ENCODE results near the gene OXCT2.
"Not testable (repeated sequence)": the region's sequence is repeated elsewhere in the genome, so short reads cannot be mapped to it uniquely, and the experiment has no call there.

Gene OXCT2

GRCh38 chr1:39778463-39779099 lies 7.4 kb upstream of the OXCT2 start:
- not testable (repeated sequence) for H3K9ac ChIP-seq (ENCODE audit: low read depth, low read length); H3K4me1 ChIP-seq (ENCODE audit: insufficient read depth, low read length); H3K9me3 ChIP-seq (ENCODE audit: control insufficient read depth, insufficient read depth, low read length); H3K36me3 ChIP-seq (ENCODE audit: insufficient read depth, low read length)

GRCh38 chr1:39777896-39778295 lies 6.7 kb upstream of the OXCT2 start:
- not testable (repeated sequence) for H3K9ac ChIP-seq (ENCODE audit: low read depth, low read length); H3K36me3 ChIP-seq (ENCODE audit: insufficient read depth, low read length); H3K4me1 ChIP-seq (ENCODE audit: insufficient read depth, low read length); H3K9me3 ChIP-seq (ENCODE audit: control insufficient read depth, insufficient read depth, low read length)

- no peak overlapping the region for H3K9ac ChIP-seq (ENCODE audit: low read depth, low read length)
- H3K36me3 ChIP-seq (ENCODE audit: insufficient read depth, low read length): no peaks in the 10 kb centered on the region
- no peaks in the 10 kb centered on the region for H3K9me3 ChIP-seq (ENCODE audit: control insufficient read depth, insufficient read depth, low read length)
- H3K4me1 ChIP-seq (ENCODE audit: insufficient read depth, low read length): no peaks in the 10 kb centered on the region
Observed at GRCh38 chr1:39777306-39777705, 6.2 kb upstream of the OXCT2 start.

- Histone ChIP-seq H3K4me1 (ENCODE audit: insufficient read depth, low read length) (no peaks in the 10 kb centered on the region), H3K9ac (ENCODE audit: low read depth, low read length) (no peak overlapping the region), H3K36me3 (ENCODE audit: insufficient read depth, low read length) (no peaks in the 10 kb centered on the region), H3K9me3 (ENCODE audit: control insufficient read depth, insufficient read depth, low read length) (no peaks in the 10 kb centered on the region)
Observed at GRCh38 chr1:39776886-39777285, 5.7 kb upstream of the OXCT2 start.

DNA sequence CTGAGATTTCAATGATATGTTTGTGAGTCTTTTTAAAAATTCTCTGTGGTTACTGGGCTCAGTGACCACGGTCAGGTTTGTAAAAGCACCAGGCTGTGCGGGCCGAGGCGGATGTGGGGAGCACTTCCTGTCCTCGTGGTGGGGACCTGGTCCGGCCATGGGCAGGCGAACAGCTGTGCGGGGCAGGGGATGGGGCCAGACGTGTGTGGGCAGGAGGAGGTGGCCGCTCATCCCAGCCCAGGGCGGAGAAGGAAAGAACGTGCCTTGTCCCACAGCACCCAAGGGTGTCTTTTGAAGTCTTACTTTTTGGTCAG lies 5.2 kb upstream of the OXCT2 start:
- Histone ChIP-seq H3K9me3 (ENCODE audit: control insufficient read depth, insufficient read depth, low read length) (no peaks in the 10 kb centered on the region), H3K4me1 (ENCODE audit: insufficient read depth, low read length) (no peaks in the 10 kb centered on the region), H3K36me3 (ENCODE audit: insufficient read depth, low read length) (no peaks in the 10 kb centered on the region), H3K9ac (ENCODE audit: low read depth, low read length) (no peak overlapping the region)

DNA sequence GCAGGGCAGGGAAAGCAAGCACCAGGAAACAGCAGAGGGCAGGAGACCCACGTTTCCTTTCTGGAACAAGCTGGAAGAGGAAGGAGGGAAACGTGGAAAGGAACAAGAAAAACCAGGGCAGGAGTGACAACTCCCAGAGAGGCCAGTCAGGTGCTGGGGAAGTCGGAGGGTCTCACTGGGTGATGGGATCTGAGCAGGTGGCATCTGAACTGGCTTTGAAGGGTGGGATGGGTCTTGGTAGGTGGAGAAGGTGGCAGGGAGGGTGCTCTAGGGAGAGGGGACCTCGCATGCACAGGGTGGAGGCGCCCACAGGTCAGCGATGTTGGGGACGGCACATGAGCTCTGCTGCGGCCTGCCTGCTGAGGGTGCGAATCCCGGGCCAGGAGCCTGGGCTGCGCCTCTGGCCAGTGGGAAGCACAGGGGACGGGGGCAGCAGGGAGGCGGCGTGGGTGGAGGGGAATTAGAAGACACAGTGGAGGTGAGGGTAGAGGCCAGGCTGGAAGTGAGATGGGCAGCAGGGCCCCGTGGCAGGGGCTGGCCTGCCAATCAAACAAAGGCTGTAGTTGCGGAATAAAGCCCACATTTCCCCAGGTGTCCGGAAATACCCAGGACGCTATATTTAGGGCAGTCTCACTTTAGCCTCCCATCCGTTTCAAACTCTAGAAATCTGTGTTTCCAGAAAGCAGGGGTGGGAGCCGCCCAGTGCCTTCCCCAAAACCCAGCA lies 4.7 kb upstream of the OXCT2 start:
- not testable (repeated sequence) for H3K9ac ChIP-seq (ENCODE audit: low read depth, low read length); H3K36me3 ChIP-seq (ENCODE audit: insufficient read depth, low read length); H3K4me1 ChIP-seq (ENCODE audit: insufficient read depth, low read length); H3K9me3 ChIP-seq (ENCODE audit: control insufficient read depth, insufficient read depth, low read length)

GRCh38 chr1:39775141-39775540 lies 4.0 kb upstream of the OXCT2 start:
- not testable (repeated sequence) for H3K36me3 ChIP-seq (ENCODE audit: insufficient read depth, low read length); H3K9me3 ChIP-seq (ENCODE audit: control insufficient read depth, insufficient read depth, low read length); H3K4me1 ChIP-seq (ENCODE audit: insufficient read depth, low read length); H3K9ac ChIP-seq (ENCODE audit: low read depth, low read length)

DNA sequence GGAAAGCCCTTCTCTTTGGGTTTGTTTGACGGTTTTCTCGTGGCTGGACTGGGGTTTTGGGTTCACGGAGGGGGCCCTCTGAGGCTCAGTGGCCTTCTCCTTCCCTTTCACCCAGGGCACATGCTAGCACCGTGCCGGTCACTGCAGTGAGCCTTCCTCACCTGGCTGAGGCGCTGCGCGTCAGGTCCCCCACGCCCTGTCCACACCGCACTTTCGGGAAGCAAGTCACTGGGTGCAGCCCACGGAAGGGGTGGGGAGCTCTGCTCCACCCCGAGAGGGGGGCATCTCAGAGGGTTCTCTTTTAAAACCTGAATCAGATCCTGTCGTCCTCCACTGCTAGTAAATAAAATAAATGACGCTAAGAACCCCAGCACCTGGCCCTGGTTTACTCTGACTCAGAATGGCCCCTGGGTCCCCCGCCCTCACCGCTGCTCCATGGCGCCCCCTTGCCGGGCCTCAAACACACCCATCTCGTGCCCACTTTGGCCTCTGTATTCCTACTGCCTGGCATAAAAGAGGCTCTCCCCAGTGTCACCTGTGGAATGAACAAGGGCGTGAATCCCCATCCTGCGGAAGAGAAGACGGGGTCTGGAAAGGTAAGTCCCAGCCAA lies 2.3 kb upstream of the OXCT2 start:
- not testable (repeated sequence) for H3K9me3 ChIP-seq (ENCODE audit: control insufficient read depth, insufficient read depth, low read length); H3K36me3 ChIP-seq (ENCODE audit: insufficient read depth, low read length); H3K9ac ChIP-seq (ENCODE audit: low read depth, low read length); H3K4me1 ChIP-seq (ENCODE audit: insufficient read depth, low read length)

GRCh38 chr1:39770100-39771021 lies 787 bp downstream of the OXCT2 start:
- not testable (repeated sequence) for H3K9me3 ChIP-seq (ENCODE audit: control insufficient read depth, insufficient read depth, low read length); H3K36me3 ChIP-seq (ENCODE audit: insufficient read depth, low read length); H3K4me1 ChIP-seq (ENCODE audit: insufficient read depth, low read length)
- H3K9ac ChIP-seq (ENCODE audit: low read depth, low read length): peak overlapping the region; percentile 45; the same call in 1 of the 2 replicates

- not testable (repeated sequence) for H3K4me1 ChIP-seq (ENCODE audit: insufficient read depth, low read length); H3K36me3 ChIP-seq (ENCODE audit: insufficient read depth, low read length); H3K9ac ChIP-seq (ENCODE audit: low read depth, low read length); H3K9me3 ChIP-seq (ENCODE audit: control insufficient read depth, insufficient read depth, low read length)
Observed at GRCh38 chr1:39769502-39769901, 1.6 kb downstream of the OXCT2 start.

- not testable (repeated sequence) for H3K9me3 ChIP-seq (ENCODE audit: control insufficient read depth, insufficient read depth, low read length); H3K36me3 ChIP-seq (ENCODE audit: insufficient read depth, low read length); H3K9ac ChIP-seq (ENCODE audit: low read depth, low read length); H3K4me1 ChIP-seq (ENCODE audit: insufficient read depth, low read length)
Observed at GRCh38 chr1:39766466-39766865, 4.7 kb downstream of the OXCT2 start.

- H3K9me3 ChIP-seq (ENCODE audit: control insufficient read depth, insufficient read depth, low read length); H3K4me1 ChIP-seq (ENCODE audit: insufficient read depth, low read length); H3K36me3 ChIP-seq (ENCODE audit: insufficient read depth, low read length); H3K9ac ChIP-seq (ENCODE audit: low read depth, low read length): not testable (repeated sequence)
Observed at GRCh38 chr1:39764512-39764911, 6.6 kb downstream of the OXCT2 start.

- not testable (repeated sequence) for H3K36me3 ChIP-seq (ENCODE audit: insufficient read depth, low read length); H3K9ac ChIP-seq (ENCODE audit: low read depth, low read length); H3K4me1 ChIP-seq (ENCODE audit: insufficient read depth, low read length); H3K9me3 ChIP-seq (ENCODE audit: control insufficient read depth, insufficient read depth, low read length)
Observed at GRCh38 chr1:39763619-39764374, 7.4 kb downstream of the OXCT2 start.
